GM12873 (cell line): Measurements from ENCODE around the gene CUEDC1.

Experiments
- CTCF ChIP-seq: IDR thresholded peaks from 2 replicates; pipeline ENCODE4 v1.5.1; 2012; ENCODE audit warnings: low read depth, mild to moderate bottlenecking, moderate library complexity, low read length, control low read depth; ENCODE audit not compliant: insufficient read depth; ENCODE audit errors: missing control alignments

Gene CUEDC1

GRCh38 chr17:57838453-57838852 lies 116.8 kb downstream of the CUEDC1 start:
- no peak for TF ChIP-seq CTCF

- no peak for TF ChIP-seq CTCF
Measured at GRCh38 chr17:57835333-57835900, 119.8 kb downstream of the CUEDC1 start.

- TF ChIP-seq CTCF, result peak; percentile 7
Measured at GRCh38 chr17:57834146-57834741, 121.0 kb downstream of the CUEDC1 start.

GRCh38 chr17:57833179-57833939 lies 121.9 kb downstream of the CUEDC1 start:
- TF ChIP-seq CTCF, result peak; percentile 94

GRCh38 chr17:57832314-57833178 lies 122.7 kb downstream of the CUEDC1 start:
- TF ChIP-seq CTCF, result no peak

- no peak for TF ChIP-seq CTCF
Measured at GRCh38 chr17:57830880-57831279, 124.3 kb downstream of the CUEDC1 start.
